Measurements from ENCODE around the gene CHCT1.
"Not testable (repeated sequence)": the region's sequence is repeated elsewhere in the genome, so short reads cannot be mapped to it uniquely, and the experiment has no call there.

The CHCT1 gene
- 0.12 to 0.54 (median 0.34) reads per million in 4 donors for total RNA-seq

DNA sequence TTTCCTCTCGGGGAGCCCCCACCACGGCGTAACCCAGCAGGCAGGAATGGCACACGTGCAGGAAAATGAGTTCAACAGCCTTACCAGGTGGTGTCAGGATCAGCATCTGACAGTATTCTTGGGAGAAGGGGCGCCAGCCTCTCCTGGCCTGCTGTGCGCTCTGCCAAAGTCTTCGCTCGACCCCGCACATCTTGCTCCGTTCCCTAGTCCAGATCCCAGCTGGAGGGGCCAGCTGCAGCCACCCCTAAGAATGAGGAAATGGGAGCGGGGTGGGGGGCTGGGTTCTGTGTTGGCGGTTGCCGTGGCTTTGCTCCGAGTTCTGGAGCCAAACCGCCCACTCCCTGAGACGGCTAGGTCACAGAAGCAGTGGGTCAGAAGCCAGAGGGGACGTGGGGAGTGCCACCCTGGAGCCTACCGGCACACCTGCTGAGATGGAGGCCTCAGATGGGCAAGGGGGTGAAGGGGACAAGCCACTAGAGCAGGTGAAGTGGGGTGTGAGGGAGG lies at the start of gene CHCT1:
TSS of gene CHCT1 (plus strand) at position 328 of the 504 bp plus-strand sequence. CDS start at position 432, 104 bp downstream.
- no peak for DNase-seq

DNA sequence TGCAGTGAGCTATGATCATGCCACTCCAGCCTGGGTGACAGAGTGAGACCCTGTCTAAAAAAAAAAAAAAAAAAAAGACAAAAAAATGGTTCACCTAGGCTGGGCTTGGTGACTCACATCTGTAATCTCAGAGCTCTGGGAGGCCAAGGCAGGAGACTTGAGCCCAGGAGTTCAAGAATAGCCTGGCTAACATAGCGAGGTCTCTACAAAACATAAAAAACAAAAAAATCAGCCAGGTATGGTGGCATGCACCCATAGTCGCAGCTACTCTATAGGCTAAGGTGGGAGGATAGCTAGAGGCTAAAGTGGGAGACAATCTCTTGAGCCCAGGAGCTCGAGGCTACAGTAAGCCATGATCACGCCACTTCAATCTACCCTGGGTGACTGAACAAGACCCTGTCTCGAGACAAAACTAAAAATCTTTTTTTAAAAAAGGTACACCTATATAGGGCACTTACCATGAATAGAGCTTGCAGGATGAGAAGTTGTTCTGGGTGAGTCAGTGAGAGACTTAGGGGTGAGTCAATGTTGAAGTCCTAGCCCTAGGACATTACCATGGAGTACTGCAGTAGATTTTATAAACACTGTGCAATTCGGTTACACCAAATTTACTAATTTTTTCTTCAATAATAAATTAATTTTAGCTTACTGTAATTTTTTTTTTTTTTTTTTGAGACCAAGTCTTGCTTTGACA lies 49.4 kb upstream of the CHCT1 start:
- no peak for DNase-seq

DNA sequence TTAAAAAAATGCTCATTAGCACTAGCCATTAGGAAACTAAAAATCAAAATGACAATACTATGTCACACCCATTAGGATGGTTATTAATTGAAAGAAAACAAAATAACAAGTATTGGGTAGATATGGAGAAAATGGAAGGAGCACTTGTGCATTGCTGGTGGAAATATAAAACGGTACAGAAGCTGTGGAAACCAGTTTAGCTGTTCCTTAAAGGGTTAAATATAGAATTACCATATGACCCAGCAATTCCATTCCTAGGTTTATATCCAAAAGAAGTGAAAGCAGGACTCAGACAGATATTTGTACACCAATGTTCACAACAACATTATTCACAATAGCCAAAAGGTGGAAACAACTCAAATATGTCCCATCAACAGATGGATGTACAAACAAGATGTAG lies 44.1 kb upstream of the CHCT1 start:
- DNase-seq = not testable (repeated sequence)

DNA sequence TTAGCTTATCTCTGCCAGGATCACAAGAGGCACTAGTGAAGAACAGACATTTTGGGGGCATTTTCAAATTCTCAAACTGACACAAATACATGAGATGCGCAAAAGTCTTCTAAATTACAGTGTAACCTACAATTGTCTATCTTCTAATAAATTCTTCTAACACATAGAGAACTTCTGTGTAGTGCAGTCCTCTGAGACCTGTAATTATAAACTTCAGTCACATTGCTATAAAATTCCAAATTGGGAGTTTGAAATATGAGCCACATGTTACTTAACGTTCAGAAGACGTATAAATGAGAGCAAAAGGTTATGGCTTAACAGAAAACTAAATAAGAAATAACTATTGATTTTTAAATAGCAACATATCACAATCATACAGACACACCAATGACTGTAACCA lies 42.8 kb upstream of the CHCT1 start:
- not testable (repeated sequence) for DNase-seq

DNA sequence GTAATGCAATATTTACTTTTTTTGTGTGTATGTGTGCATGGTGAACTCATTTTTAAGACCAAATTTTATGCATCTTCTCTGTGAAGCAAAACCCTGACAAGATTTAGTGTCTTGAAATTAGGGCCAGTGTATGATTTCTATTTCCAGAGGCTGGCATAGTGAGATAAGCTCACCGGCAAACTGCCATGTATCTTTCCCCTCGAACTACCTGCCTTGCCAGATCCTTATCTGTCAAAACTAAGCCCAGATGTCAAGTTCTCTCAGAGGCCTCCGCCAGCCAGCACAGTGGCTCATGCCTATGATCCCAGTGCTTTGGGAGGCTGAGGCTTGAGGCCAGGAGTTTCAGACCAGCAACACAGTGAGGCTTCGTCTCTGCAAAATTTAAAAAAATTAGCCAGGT lies 40.3 kb upstream of the CHCT1 start:
- DNase-seq = no peak

DNA sequence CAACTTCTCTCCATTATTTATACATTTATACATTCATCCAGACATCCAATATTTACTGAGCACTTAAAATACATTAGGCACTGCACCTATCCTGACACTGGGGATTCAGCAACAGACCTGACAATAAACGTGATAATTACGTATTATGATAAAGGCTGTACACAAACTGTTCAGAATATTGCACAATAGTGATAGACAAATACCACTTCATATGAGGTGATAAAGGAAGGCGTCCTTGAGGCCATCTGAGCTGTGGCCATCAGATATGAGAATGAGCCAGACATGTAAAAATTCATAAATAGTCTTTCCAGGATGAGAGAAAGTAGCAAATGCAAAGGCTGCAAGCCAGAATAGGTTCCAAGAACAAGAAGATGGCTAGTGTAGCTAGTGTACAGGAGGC lies 38.9 kb upstream of the CHCT1 start:
- DNase-seq = no peak

DNA sequence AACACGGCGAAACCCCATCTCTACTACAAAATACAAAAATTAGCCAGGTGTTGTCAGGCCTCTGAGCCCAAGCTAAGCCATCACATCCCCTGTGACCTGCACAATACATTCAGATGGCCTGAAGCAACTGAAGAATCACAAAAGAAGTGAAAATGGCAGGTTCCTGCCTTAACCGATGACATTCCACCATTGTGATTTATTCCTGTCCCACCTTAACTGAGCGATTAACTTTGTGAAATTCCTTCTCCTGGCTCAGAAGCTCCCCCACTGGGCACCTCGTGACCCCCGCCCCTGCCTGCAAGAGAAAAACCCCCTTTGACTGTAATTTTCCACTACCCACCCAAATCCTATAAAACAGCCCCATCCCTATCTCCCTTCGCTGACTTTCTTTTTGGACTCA lies 37.4 kb upstream of the CHCT1 start:
- DNase-seq = not testable (repeated sequence)

DNA sequence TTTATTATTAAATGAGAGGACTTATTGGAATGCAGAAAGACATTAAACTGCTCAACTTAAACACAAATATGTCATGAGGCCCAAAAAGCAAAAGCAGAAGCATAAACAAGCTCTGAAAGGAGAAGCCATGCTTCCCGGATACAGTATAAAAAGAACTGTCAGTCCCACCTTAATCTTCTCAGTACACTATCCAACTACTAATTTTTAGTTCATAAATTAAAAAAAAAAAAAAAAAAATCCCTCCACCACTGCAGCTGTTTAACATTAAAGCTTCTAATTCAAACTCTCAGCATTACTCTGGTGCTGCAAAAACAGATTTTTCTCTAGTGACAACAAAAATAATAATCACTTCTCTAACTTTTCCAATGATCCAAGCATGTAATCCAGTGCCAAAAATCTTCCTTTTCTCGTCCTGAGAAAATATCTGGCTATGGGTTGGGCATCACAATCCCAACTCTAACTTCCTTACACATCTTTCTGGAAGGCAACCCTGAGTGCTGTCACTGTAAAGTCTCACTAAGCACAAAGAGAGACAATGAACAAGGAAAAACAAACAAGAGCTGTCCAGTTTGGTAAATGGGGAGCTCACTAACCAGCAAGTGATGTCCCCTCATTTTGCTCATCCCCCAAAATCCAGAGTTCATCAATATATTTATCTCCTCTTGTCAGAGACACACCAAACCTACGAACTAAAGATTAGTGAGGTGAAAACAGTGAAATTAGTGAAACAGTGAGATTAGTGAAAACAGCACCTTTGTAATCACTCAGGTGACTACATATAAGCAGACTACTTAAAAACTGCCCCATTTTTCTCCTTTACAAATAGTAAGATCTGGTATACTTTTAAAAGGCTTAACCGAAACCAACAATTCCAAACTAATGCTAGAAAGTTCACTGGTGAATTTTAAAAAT lies 35.9 kb upstream of the CHCT1 start:
- DNase-seq = no peak

DNA sequence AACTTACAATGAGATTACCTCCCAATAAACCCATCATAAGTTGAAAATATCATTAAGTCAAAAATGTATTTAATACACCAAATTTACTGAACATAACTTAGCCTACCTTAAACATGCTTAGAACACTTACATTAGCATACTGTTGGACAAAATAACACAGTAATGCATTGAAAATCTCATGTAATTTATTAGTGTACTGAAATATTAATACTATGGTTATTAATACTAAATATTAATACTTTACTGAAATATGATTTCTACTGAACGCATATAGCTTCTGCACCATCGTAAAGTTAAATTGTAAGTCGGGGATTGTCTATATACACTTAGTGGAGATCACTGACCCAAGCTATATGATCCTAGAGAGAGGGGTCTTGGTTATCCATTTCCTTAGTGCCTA lies 34.6 kb upstream of the CHCT1 start:
- DNase-seq = no peak

DNA sequence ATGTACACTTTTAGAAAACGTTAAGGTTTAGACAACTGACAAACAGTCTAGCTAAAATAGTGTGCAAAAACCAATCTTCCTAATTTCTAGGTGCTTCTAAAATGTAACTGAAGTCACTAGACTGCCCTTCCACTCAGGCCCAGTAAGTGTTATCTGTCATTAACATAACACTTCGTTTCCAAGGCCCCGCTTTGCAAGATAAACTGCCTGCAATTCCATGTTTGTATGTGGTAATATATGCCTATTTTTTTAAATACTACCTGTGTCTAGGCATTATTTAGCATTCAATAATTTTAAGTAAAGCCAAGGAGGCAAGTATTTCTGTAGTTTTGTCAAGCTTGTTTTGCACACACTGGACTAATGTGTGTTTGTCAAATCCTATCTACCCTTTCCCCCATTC lies 33.5 kb upstream of the CHCT1 start:
- no peak for DNase-seq

DNA sequence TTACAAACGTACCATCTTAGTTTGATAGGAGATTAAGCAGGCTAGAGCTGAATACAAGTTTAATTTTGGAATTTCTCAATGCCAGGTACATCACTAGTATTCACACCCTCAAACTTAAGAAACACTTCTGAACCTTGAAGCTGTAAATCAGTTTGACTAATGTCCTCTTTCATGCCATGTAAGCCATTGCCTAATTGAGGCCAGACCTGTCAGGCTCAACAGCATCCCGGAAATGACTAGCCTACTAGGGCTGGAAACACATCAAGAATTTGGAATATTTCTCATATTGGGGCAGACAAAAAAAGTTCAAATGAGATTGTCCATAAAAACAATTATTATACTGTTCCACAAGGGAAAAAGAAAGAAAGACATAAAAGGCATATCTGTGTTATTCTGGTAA lies 32.1 kb upstream of the CHCT1 start:
- no peak for DNase-seq

DNA sequence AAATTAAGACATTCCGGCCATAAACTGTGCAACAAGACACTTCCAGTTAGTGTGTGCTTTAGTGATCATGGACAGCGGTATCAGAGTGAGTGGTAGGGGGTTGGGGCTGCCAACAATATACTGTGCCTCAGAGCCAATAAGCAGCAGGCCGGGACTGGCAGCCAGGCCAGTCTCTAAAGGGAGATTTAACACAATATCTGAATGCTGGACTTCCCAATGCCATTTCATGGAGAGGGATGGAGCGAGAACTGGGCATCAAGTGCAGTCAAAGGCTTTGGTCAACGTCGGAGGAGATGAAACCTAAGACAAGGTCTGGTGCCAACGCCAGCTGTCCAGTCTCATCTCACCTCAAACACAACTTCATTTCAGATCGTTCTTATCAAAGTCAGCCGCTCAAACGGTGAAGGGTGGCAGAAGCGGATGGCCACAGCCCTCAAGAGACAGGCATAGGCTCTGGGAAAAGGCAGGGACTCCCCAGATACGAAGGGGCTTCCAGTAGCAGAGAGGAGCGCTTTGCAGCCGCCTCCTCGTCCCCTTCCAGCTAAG lies 31.3 kb upstream of the CHCT1 start:
- peak in 2 of 5 donors; percentile 7 to 19 for DNase-seq

DNA sequence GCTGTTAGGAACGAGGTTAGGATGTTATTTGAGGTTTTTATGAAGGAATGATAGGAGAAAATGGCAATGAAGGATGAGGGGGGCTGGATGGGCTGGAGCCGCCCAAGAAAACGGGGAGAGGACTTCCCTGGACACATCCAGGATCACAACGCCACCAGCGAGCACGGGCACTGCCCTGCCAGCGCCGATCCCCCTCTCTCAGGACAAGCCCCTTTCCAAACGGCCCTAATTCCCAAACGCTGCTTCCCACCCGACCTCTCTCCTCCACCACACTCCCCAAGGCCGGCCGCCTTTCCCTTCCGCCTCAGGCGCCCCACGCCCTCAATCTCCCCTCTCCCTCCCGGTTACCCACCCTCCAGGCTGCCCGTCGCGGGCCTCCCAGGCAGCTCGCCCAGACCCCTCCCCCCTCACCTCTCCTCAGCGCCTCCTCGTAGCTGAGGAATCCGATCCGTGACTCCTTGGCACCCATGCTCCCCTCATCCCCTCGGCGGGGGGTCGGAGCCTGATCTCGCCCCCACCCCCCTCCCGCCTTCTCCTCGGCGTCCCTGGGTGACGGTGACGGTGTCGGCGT lies 30.7 kb upstream of the CHCT1 start:
- DNase-seq = peak in 1 of 5 donors; percentile 9

DNA sequence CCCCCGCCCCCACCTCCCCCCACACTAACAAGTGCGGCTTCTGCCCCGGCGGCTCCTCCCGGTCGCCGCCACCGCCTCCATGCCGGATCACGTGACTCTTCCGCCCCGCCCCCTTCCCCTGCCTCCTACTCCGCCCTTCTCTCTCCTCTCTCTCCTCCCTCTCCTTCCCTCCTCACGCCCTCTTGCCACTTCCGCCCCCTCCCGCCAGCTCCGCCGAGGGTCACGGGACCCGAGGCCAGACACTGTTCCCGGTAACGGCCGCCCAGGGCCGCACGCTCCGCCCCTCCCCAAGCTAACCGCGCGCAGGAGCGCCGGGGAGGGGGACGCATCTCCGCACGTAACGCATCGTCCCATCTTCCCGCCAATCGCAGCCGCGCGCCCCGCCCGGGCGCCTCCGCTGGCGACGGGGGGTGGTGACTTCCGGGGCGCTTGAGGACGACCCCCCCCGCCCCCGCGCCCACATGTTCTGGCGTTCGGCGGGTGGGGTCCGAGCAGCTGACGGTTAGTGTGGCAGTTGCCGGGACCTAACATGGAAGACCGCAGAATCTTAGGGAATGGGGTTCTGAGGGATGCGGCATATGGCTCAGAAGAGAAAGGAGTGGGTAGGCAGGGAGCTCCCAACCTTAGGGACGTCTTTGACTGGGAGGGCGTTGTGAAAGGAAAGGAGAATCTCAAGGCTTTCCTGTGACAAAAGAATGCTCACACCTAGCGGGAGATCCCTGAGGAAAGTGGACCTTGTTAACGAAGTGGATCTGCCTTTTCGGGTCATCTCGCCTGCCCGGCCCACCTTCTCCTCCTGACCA lies 30.0 kb upstream of the CHCT1 start, which contains the start of gene USP32:
TSS of gene USP32 (minus strand) at position 92 of the 803 bp plus-strand sequence. CDS start 194 bp downstream, outside the sequence.
- peak; percentile 93 to 100 (median 97) for DNase-seq

DNA sequence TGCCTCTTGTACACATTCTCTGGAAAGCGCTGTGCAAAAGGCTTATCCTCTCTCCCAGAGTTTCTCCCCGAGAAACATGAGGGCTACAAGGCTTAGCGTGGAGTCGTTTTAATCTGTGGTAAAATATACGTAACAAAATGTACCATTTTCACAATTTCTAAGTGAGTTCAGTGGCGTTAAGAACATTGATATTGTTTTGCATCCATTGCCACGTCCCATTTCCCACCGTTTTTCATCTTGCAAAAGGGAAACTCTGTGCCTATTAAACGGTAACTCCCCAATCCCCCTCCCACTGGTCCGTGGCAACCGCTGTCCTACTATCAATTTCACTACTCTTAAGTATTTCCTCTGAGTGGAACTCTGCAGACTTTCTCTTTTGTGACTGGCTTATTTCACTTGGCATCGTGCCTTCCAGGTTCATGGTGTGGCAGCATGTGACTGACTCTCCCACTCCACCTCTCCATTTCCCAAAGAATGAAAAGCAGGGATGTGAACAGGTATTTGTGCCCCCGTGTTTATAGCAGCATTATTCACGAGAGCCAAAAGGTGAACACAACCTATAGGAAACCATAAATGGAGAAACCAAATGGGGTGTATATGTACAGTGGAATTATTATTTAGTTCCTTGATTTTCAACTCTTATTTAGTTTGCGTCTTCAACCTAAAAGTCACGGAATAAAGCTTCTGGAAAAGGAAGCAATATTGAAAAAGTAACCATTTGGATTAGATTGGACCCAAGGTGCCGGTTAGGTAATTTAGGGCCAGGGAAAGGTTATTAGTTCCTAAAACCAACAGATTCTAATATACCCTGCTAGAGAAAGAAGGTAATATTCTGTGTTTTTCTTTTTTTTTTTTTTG lies 29.2 kb upstream of the CHCT1 start:
- peak in 1 of 5 donors; percentile 59 for DNase-seq

DNA sequence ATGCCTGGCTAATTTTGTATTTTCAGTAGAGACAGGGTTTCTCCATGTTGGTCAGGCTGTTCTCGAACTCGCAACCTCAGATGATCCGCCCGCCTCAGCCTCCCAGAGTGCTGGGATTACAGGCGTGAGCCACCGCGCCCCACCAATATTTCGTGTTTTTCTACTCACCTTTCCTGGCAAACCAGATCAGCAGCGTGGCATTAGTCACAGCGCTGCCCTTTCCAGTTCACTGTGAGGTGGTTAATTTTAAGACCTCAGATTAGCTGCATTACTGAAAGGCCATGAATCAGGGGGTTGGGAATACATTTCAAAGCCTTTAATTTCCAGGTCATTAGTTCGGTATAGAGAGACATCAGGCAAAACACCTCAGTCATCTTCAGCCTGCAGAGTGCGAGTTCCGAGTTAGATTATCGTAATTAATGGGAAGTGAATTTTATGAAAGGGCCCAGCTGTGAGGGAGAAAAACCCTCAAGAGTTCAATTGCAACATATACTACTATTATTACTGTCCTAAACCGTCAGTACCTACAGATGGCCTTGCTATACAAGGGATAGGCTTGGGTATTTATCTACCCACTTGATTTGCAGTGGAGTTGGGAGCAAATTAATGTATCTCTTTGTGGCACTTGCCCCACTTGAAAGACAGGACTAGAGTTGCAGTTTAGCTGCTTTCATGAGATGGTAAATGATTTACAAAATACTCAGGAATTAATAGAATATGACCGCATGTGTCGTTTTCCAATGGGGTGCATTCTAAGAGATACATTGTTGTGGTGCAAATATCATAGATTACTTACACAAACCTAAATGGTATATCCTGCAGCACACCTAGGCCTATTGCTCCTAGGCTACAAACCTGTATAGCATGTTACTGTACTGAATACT lies 28.2 kb upstream of the CHCT1 start:
- no peak for DNase-seq

DNA sequence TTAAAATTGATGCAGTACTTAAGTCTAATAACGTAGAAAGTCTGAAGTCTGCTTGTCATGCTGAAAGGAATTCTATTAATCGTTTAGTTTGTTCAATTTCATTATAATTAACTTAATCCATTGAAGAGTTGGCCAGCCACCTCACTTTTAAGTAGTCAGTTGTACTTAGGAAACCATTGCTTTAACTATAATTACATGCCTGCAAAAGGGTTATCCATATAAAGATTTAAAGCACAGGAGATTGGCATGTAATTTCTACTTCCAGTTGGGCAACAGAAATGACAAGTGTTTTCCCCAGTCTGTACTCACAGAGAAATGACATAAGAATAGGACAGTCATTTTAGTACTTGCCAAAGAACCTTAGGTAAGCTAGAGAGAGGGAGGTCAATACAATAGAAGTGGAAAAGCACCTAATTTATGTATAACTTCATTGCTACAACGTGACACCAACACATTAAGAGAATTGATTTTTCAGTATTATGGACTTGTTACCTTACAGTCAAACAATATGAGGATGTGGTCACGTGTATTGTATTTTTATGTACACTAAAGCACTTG lies 26.7 kb upstream of the CHCT1 start:
- DNase-seq = peak in 1 of 5 donors; percentile 38

DNA sequence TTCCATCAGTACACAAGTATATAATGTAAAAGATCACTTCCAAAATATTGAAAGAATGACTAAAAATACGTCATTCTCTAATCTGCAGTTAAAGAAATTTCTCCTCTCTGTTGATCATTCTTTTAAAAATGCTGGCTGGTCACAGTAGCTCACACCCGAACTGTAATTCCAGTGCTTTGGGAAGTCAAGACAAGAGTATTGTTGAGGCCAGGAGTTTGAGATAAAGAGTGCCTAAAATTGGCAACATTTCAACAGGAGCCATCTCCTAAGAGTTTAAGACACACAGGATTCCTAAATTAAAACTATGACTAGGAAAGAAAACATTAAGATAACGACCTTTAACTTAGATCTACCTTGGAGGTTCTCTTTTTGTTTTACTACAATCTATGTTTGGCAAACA lies 25.9 kb upstream of the CHCT1 start:
- no peak for DNase-seq

DNA sequence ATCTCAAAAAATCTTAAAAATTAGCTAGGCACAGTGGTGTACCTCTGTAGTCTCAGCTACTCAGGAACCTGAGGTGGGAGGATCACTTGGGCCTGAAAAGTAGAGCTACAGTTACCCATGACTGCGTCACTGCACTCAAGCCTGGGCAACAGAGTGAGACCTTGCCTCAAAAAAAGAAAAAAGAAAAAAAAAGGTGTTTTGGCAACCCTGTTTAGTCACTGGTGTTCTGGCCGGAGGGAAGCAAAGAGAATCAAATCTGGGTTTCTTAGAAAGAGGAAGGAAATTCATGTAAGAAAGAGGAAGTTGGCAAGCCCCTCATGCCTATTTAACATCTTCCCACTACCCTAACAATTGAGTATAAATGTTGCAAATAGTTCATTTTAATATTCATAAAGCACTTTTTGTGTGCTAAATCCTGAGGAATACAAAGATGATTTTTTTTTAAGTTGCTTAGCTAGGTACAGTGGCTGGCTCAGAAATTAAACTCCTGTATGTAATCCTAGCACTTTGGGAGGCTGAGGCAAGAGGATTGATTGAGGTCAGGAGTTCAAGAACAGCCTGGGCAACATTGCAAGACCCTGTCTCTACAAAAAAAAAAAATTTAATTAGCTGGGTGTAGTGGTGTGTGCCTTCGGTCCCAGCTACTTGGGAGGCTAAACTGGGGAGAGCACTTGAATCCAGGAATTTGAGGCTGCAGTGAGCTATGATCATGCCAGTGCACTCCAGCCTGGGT lies 23.9 kb upstream of the CHCT1 start:
- peak in 1 of 5 donors; percentile 18 for DNase-seq

Data from T-helper 1 cell (primary cell).